ENCODE results near the gene CUL5.

DNA sequence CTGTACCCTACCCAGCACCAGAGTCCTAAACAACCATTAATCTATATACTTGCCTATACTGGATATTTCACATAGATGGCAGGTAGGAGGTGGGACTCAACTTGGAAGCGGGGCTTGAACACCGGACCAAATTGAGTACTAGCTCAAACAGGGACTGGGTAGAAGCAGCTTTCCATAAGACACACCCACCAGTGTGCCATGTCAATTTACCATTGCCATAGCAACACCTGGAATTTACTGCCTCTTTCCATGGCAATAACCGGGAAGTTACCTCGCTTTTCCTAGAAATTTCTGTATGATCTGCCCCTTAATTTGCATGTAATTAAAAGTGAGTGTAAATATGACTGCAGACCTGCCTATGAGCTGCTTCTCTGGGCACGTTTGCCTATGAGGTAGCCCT, 38.6 kb upstream of the CUL5 start:
- TF ChIP-seq, protein P1, sequence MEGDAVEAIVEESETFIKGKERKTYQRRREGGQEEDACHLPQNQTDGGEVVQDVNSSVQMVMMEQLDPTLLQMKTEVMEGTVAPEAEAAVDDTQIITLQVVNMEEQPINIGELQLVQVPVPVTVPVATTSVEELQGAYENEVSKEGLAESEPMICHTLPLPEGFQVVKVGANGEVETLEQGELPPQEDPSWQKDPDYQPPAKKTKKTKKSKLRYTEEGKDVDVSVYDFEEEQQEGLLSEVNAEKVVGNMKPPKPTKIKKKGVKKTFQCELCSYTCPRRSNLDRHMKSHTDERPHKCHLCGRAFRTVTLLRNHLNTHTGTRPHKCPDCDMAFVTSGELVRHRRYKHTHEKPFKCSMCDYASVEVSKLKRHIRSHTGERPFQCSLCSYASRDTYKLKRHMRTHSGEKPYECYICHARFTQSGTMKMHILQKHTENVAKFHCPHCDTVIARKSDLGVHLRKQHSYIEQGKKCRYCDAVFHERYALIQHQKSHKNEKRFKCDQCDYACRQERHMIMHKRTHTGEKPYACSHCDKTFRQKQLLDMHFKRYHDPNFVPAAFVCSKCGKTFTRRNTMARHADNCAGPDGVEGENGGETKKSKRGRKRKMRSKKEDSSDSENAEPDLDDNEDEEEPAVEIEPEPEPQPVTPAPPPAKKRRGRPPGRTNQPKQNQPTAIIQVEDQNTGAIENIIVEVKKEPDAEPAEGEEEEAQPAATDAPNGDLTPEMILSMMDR (IDR thresholded peaks at IDR 0.05) = no peak
- no peak for TF ChIP-seq POLR2A (IDR thresholded peaks at IDR 0.05)
